ENCODE results near the gene TBX21.
"Not testable (repeated sequence)": the region's sequence is repeated elsewhere in the genome, so short reads cannot be mapped to it uniquely, and the experiment has no call there.

Gene TBX21

DNA sequence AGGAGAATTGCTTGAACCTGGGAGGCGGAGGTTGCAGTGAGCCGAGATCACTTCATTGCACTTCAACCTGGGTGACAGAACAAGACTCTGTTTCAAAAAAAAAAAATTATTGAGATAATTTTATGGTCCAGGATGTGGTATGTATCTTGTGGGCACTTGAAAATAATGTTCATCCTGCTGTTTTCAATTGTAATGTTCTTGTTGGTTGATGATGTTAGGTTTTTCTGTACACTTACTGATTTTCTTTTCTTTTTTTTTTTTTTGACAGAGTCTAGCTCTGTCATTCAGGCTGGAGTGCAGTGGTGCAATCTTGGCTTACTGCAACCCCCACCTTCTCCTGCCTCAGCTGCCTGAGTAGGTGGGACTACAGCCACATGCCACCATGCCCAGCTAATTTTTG, 29.7 kb downstream of the TBX21 start:
- DNase-seq (ENCODE audit: insufficient read length) (no peak), FAIRE-seq (no peak)
- TF ChIP-seq POLR2A (IDR thresholded peaks at IDR 0.05; ENCODE audit: low read depth, low read length), result no peak
- no peak for TF ChIP-seq POLR2AphosphoS5 (IDR thresholded peaks at IDR 0.05; ENCODE audit: low read depth, low read length)
- TF ChIP-seq TAF1 (IDR thresholded peaks at IDR 0.05; ENCODE audit: borderline replicate concordance, low read depth, low read length), result no peak

DNA sequence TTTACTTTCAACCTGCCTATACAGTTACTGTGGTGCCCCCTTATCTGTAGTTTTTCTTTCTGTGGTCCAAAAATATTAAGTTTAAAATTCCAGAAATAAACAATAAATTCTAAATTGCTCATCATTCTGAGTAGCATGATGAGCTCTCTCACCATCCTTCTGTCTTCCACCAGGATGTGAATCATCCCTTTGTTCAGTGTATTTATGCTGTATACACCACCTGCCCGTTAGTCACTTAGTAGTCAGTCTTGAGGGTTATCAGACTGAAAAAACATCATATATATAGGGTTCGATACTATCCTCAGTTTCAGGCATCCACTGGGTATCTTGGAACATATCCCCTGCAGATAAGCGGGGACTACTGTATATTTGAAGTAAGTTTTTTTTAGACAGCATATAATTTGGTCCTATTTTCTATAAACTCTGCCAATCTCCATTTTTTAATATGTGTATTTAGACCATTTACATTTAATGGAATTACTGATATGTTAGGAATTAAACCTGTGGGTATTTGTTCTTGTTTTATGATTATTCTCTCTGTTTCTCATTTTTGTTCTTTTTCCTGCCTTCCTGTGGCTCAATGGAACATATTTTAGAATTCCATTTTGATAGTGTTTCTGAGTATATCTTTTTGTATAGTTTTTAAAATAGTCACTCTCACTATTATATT, 31.0 kb downstream of the TBX21 start:
- DNase-seq (ENCODE audit: insufficient read length) (no peak), FAIRE-seq (no peak)
- TF ChIP-seq POLR2AphosphoS5 (IDR thresholded peaks at IDR 0.05; ENCODE audit: low read depth, low read length) (no peak), POLR2A (IDR thresholded peaks at IDR 0.05; ENCODE audit: low read depth, low read length) (no peak), TAF1 (IDR thresholded peaks at IDR 0.05; ENCODE audit: borderline replicate concordance, low read depth, low read length) (no peak)

DNA sequence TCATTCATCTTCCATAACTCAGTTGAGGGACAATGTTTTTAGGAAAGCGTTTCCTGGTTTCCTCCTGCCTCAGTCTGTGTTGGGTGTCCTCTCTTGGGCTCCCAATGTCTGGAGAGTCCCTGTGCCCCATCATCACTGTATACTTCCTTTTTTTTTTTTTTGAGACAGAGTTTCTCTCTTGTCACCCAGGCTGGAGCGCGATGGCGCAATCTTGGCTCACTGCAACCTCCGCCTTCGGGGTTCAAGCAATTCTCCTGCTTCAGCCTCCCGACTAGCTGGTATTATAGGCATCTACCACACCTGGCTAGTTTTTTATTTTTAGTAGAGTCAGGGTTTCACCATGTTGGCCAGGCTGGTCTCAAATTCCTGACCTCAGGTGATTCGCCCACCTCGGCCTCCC, 40.6 kb downstream of the TBX21 start:
- FAIRE-seq, result not testable (repeated sequence)

DNA sequence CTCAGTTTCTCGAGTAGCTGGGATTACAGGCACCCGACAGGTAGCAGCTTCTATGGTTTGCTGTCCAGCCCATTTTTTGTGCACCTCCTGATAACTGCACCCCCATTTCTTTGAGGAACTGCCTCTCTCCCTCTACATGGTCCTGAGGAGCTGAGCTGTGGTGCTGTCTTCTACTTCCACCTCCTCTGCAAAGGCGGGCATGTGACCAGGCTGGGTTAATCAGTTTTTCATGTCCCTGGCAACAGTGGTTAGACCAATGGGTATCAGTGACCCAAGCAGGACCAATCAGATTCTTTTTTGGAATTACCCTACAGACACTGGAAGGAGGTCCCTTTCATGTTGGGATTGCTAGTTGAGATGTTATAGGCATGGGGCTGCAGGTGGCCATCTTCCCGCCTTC, 41.3 kb downstream of the TBX21 start:
- DNase-seq (ENCODE audit: insufficient read length) (no peak), FAIRE-seq (no peak)
- TF ChIP-seq POLR2A (IDR thresholded peaks at IDR 0.05; ENCODE audit: low read depth, low read length) (no peak), POLR2AphosphoS5 (IDR thresholded peaks at IDR 0.05; ENCODE audit: low read depth, low read length) (no peak), TAF1 (IDR thresholded peaks at IDR 0.05; ENCODE audit: borderline replicate concordance, low read depth, low read length) (no peak)

More for the DNA sequence above, 40.6 kb downstream of the TBX21 start:
- not testable (repeated sequence) for DNase-seq (ENCODE audit: insufficient read length)

DNA sequence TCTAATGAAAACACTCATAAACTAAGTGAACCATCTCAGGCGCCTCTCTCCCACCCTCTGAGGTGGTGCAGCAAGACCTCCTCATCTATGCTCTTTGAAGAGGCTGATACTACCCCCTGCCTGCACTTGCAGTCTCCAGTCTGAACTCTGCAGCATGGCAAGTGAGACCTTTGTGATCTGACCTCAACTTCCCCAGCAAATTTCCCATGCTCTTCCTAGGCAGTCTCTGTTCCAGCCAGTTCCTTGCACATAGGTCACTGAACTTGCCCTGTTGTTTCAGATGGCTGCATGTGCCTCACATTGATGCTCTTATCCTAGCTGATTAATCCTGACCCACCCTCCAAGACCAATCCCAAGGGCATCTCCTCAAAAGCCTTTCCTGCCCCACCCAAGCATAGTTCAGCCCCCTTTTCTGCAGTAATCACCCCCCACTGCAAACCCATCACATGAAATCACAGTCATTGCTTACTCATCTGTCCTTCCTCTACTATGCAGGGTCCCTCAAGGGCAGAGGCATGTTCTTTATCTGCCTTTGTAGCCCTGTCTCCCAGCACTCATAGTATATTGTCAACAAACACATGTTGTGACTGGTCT, 42.0 kb downstream of the TBX21 start:
- FAIRE-seq, result no peak
- TF ChIP-seq TAF1 (IDR thresholded peaks at IDR 0.05; ENCODE audit: borderline replicate concordance, low read depth, low read length), result no peak
- no peak for TF ChIP-seq POLR2A (IDR thresholded peaks at IDR 0.05; ENCODE audit: low read depth, low read length)
- DNase-seq (ENCODE audit: insufficient read length), result no peak

DNA sequence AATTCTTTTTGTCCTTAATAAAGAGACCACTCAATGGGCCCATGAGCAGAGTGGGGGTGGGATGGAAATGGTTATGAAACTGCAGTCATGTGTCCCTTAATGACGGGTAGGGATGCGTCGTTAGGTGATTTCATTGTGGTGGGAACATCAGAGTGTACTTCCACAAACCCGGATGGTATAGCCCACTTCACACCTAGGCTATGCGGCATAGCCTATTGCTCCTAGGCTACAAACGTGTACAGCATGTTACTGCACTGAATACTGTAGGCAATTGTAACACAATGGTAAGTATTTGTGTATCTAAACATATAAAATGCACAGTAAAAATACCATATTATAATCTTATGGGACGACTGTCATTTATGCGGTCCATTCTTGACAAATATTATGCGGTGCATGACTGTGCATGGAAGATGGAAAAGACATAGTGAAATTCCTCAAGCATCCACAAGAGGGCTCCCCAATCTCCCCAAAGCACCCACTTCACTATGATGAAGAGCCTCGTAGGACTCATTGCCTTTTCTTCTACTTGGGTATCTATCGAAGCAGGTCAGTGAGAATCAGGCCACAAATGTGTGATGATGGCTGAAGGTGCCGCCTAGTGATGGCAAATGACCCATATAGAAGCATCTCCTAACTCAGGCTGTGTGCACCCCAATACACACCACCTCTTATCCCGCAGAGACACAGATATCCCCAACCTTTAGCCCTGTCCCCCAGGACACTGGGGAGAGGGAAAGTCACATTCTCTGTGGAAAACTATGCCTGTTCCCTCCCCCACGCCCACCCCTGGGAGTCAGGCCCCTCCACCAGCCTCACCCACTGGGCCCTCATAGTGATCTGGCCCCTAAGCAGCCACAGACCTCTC, 43.5 kb downstream of the TBX21 start:
- TF ChIP-seq TAF1 (IDR thresholded peaks at IDR 0.05; ENCODE audit: borderline replicate concordance, low read depth, low read length) (no peak), POLR2AphosphoS5 (IDR thresholded peaks at IDR 0.05; ENCODE audit: low read depth, low read length) (no peak), POLR2A (IDR thresholded peaks at IDR 0.05; ENCODE audit: low read depth, low read length) (no peak)
- FAIRE-seq, result peak; percentile 14
- peak; percentile 39 for DNase-seq (ENCODE audit: insufficient read length)

DNA sequence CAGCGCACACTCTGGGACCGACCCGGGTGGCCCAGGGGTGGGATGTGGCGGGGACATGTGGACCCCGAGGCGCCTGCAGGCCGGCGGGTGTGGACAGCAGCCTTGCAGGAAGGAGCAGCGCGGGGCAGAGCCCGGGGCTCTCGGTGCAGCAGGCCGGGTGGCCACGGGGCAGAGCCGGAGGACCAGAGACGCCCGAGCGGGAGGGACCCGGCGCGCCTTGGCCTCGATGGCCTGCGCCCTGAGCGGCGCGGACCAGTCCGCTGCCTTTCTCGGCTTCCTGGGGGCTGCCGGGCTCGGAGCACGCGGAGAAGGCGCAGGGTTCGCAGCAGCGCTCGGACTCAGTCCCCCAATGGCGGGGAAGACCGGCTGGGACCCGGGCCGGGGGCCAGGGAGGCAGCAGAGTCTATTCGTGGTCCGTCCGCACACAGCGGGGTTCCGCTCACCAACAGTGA, 45.2 kb downstream of the TBX21 start:
- TF ChIP-seq POLR2AphosphoS5 (IDR thresholded peaks at IDR 0.05; ENCODE audit: low read depth, low read length) (no peak), TAF1 (IDR thresholded peaks at IDR 0.05; ENCODE audit: borderline replicate concordance, low read depth, low read length) (no peak), POLR2A (IDR thresholded peaks at IDR 0.05; ENCODE audit: low read depth, low read length) (no peak)
- FAIRE-seq, result no peak
- DNase-seq (ENCODE audit: insufficient read length), result no peak

DNA sequence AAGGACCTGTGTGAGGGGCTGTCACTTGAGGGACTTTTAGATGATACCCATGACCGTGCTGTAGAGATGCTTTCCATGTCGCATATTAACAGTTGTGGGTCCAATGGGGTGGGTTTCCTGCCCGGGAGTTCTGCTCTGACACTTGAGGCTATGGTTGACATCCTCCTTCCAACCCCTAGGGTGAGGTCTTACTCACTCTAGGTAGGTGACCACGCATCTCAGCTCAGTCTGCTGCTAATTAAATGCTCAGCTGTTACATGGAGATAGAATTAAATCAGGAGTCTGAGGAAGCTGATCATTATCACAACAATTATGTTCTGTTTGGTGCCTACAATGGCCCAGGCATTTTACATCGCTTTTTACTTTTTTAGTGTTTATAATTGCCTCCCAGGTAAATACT, 48.4 kb downstream of the TBX21 start:
- DNase-seq (ENCODE audit: insufficient read length), result no peak
- TF ChIP-seq TAF1 (IDR thresholded peaks at IDR 0.05; ENCODE audit: borderline replicate concordance, low read depth, low read length), result no peak
- no peak for FAIRE-seq

DNA sequence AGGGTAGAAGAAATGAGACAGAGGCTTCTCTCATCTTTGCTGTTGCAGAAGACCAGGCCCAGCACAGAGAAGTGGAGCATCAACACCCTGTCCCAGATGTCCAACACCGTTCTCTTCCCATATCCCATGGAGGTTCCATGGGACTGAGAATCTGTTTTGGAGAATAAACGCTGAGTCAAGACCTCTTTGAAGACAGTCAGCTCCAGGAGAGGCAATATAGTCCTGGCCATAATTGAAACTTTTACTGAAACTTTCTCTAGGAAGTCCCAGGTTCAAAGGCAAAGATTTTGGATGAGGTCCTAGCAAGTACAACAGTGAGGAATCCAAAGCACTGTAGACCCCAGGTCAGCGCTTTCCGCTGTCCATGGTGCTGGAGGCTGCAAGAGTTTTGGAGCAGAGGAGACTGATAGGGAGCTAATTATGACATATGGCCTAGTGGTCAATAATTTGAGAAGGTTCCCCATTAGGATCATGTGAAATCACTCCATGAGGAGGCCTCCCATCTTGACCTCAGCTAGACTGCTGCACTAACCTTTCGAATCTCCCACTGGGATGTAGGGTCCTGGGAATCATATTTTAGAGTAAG, 52.6 kb downstream of the TBX21 start:
- FAIRE-seq, result no peak
- TF ChIP-seq POLR2AphosphoS5 (IDR thresholded peaks at IDR 0.05; ENCODE audit: low read depth, low read length) (no peak), TAF1 (IDR thresholded peaks at IDR 0.05; ENCODE audit: borderline replicate concordance, low read depth, low read length) (no peak), POLR2A (IDR thresholded peaks at IDR 0.05; ENCODE audit: low read depth, low read length) (no peak)

DNA sequence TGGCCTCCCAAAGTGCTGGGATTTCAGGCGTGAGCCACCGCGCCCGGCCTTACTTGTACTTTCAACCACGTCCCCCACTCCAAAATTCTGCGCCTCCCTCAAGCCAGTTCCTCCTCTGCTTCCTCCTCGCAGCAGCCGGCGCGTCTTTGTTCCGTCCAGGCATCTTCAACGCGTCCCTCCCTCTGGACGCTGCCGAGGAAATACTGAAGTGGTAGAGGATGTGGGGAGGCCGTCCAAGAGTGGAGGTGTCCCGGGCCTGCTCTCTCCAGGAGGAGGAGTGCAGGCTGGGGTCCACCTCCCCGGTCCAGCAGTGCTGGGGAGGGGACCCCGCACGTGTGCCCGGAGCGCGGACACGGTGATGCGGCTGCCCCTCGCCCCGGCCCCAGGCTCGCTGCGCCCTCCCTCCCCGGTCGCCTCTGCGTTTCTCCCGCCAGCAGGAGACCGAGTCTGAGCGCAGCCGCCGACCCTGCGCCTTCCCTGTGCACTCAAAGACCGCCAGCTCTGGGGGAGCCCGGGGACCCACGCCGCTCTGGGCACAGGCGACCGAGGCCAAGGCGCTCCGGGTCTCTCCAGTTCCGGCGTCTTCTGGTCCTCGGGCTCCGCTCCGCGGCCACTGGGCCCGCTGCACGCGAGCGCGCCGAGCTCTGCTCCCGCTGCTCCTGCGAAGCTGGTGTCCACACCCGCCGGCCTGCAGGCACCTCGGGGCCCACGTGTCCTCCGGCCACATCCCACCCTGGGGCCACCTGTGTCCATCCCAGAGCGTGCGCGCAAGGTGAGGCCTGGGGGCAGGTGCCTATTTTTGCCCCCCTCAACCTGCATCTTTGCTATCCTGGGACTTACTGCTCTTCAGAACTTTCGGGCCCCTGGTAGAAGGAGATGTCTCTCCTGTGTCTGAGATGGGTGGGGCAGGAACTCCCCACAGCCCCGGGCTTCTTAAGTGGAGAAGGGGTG, 56.9 kb downstream of the TBX21 start:
- TF ChIP-seq POLR2A (IDR thresholded peaks at IDR 0.05; ENCODE audit: low read depth, low read length), result no peak
- TF ChIP-seq TAF1 (IDR thresholded peaks at IDR 0.05; ENCODE audit: borderline replicate concordance, low read depth, low read length), result no peak
- no peak for TF ChIP-seq POLR2AphosphoS5 (IDR thresholded peaks at IDR 0.05; ENCODE audit: low read depth, low read length)
- FAIRE-seq, result no peak
- no peak for DNase-seq (ENCODE audit: insufficient read length)

More for the DNA sequence above, 52.6 kb downstream of the TBX21 start:
- no peak for DNase-seq (ENCODE audit: insufficient read length)

DNA sequence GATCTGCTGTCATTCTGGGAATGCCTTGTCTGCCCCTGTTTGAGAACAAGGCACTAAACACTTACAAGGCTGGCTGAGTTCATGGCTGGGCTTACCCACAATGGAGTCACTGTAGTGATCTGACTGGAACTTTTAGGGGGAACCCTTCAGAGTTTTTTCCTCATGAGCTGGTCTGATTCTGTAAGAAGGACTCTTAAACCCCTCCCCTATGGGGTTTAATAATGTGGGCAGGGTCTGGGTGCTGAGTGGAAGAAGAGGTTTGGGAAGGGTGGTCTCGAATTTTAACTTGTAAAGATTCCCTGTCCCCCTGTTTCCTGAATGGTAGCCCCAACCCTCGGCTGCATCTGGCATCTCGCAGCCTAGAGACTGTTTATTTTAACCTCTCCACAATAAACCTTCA, 58.0 kb downstream of the TBX21 start:
- FAIRE-seq, result no peak
- DNase-seq (ENCODE audit: insufficient read length), result no peak

More for the DNA sequence above, 58.0 kb downstream of the TBX21 start:
- TF ChIP-seq POLR2A (IDR thresholded peaks at IDR 0.05; ENCODE audit: low read depth, low read length), result no peak
- no peak for TF ChIP-seq TAF1 (IDR thresholded peaks at IDR 0.05; ENCODE audit: borderline replicate concordance, low read depth, low read length)
- no peak for TF ChIP-seq POLR2AphosphoS5 (IDR thresholded peaks at IDR 0.05; ENCODE audit: low read depth, low read length)

Data from GM12892 (cell line).